Measurements from ENCODE around the gene NNAT. TPM values are rescaled to one million over a fixed set of nuclear protein-coding genes. Genes with fewer than 3 reads are reported as not detected.
"Not testable (repeated sequence)": the region's sequence is repeated elsewhere in the genome, so short reads cannot be mapped to it uniquely, and the experiment has no call there.

Gene NNAT
- total RNA-seq, result under 1 TPM; 0.50 to 0.91 TPM

GRCh38 chr20:37521061-37521771 lies at the start of gene NNAT:
NNAT (plus strand) TSS chr20:37521250; CDS start chr20:37521332, 82 bp downstream.
- DNase-seq, result no peak

GRCh38 chr20:37471741-37472235 lies 49.3 kb upstream of the NNAT start:
- CTCF ChIA-PET, result interaction anchor here (0.6 kb wide), 1 partner anchor 921 kb away, joined by 3 read pairs; no protein-coding TSS in a partner anchor
- intact Hi-C loops (cut with micrococcal nuclease), result no loop called here
- H3K4me3 Mint-ChIP-seq, result no peak overlapping the region

More at GRCh38 chr20:37521061-37521771, at the start of gene NNAT:
- Mint-ChIP-seq H3K4me1 (ENCODE audit: low read depth) (peaks cover 40% of the 10 kb centered on the region), H3K36me3 (ENCODE audit: low read depth) (peaks cover 9% of the 10 kb centered on the region), H3K9me3 (no peaks in the 10 kb centered on the region), H3K27ac (no peak within 1 kb of the TSS), H3K27me3 (ENCODE audit: low read depth) (no peaks in the 10 kb centered on the region), H3K4me3 (peak within 1 kb of the TSS; percentile 64)
- CTCF ChIA-PET, result no interaction called here
- intact Hi-C loops (cut with micrococcal nuclease), result no loop called here

GRCh38 chr20:37472435-37472834 lies 48.6 kb upstream of the NNAT start:
- H3K27me3 Mint-ChIP-seq (ENCODE audit: low read depth); CTCF ChIA-PET; H3K9me3 Mint-ChIP-seq; intact Hi-C loops (cut with micrococcal nuclease); H3K36me3 Mint-ChIP-seq (ENCODE audit: low read depth); H3K4me3 Mint-ChIP-seq; H3K27ac Mint-ChIP-seq; DNase-seq; H3K4me1 Mint-ChIP-seq (ENCODE audit: low read depth): not testable (repeated sequence)

More at GRCh38 chr20:37471741-37472235, 49.3 kb upstream of the NNAT start:
- H3K4me1 Mint-ChIP-seq (ENCODE audit: low read depth), result no peaks in the 10 kb centered on the region
- no peak for DNase-seq
- no peaks in the 10 kb centered on the region for H3K36me3 Mint-ChIP-seq (ENCODE audit: low read depth)
- no peak overlapping the region for H3K27ac Mint-ChIP-seq
- H3K9me3 Mint-ChIP-seq, result peaks cover 3% of the 10 kb centered on the region
- peaks cover 9% of the 10 kb centered on the region for H3K27me3 Mint-ChIP-seq (ENCODE audit: low read depth)

- H3K4me3 Mint-ChIP-seq, result no peak overlapping the region
- intact Hi-C loops (cut with micrococcal nuclease), result no loop called here
- DNase-seq, result no peak
- H3K4me1 Mint-ChIP-seq (ENCODE audit: low read depth), result no peaks in the 10 kb centered on the region
- H3K27me3 Mint-ChIP-seq (ENCODE audit: low read depth), result peaks cover 7% of the 10 kb centered on the region
- H3K27ac Mint-ChIP-seq, result no peak overlapping the region
- H3K9me3 Mint-ChIP-seq, result peaks cover 3% of the 10 kb centered on the region
- no peaks in the 10 kb centered on the region for H3K36me3 Mint-ChIP-seq (ENCODE audit: low read depth)
- CTCF ChIA-PET, result no interaction called here
Observed at GRCh38 chr20:37473249-37474000, 47.6 kb upstream of the NNAT start.

GRCh38 chr20:37474386-37474785 lies 46.7 kb upstream of the NNAT start:
- peaks cover 11% of the 10 kb centered on the region for H3K27me3 Mint-ChIP-seq (ENCODE audit: low read depth)
- H3K4me3 Mint-ChIP-seq, result no peak overlapping the region
- CTCF ChIA-PET, result no interaction called here
- DNase-seq, result no peak
- H3K9me3 Mint-ChIP-seq, result peaks cover 3% of the 10 kb centered on the region
- intact Hi-C loops (cut with micrococcal nuclease), result no loop called here
- no peaks in the 10 kb centered on the region for H3K36me3 Mint-ChIP-seq (ENCODE audit: low read depth)
- no peaks in the 10 kb centered on the region for H3K4me1 Mint-ChIP-seq (ENCODE audit: low read depth)
- H3K27ac Mint-ChIP-seq, result no peak overlapping the region

GRCh38 chr20:37475252-37475651 lies 45.8 kb upstream of the NNAT start:
- intact Hi-C loops (cut with micrococcal nuclease), result no loop called here
- Mint-ChIP-seq H3K4me1 (ENCODE audit: low read depth) (no peaks in the 10 kb centered on the region), H3K27ac (no peak overlapping the region), H3K36me3 (ENCODE audit: low read depth) (no peaks in the 10 kb centered on the region), H3K27me3 (ENCODE audit: low read depth) (peaks cover 11% of the 10 kb centered on the region), H3K4me3 (no peak overlapping the region), H3K9me3 (peaks cover 3% of the 10 kb centered on the region)
- no peak for DNase-seq
- CTCF ChIA-PET, result no interaction called here

GRCh38 chr20:37477041-37477440 lies 44.0 kb upstream of the NNAT start:
- H3K27ac Mint-ChIP-seq, result no peak overlapping the region
- no peak for DNase-seq
- CTCF ChIA-PET, result no interaction called here
- peaks cover 1% of the 10 kb centered on the region for H3K36me3 Mint-ChIP-seq (ENCODE audit: low read depth)
- H3K27me3 Mint-ChIP-seq (ENCODE audit: low read depth), result peaks cover 15% of the 10 kb centered on the region
- peaks cover 3% of the 10 kb centered on the region for H3K9me3 Mint-ChIP-seq
- H3K4me1 Mint-ChIP-seq (ENCODE audit: low read depth), result no peaks in the 10 kb centered on the region
- intact Hi-C loops (cut with micrococcal nuclease), result no loop called here
- H3K4me3 Mint-ChIP-seq, result no peak overlapping the region

GRCh38 chr20:37479266-37479665 lies 41.8 kb upstream of the NNAT start:
- no peak for DNase-seq
- intact Hi-C loops (cut with micrococcal nuclease), result no loop called here

GRCh38 chr20:37479925-37480691 lies 40.9 kb upstream of the NNAT start:
- intact Hi-C loops (cut with micrococcal nuclease), result no loop called here
- H3K36me3 Mint-ChIP-seq (ENCODE audit: low read depth), result peaks cover 1% of the 10 kb centered on the region
- peaks cover 3% of the 10 kb centered on the region for H3K9me3 Mint-ChIP-seq
- no peak overlapping the region for H3K27ac Mint-ChIP-seq
- peaks cover 17% of the 10 kb centered on the region for H3K27me3 Mint-ChIP-seq (ENCODE audit: low read depth)
- no peak overlapping the region for H3K4me3 Mint-ChIP-seq
- no peaks in the 10 kb centered on the region for H3K4me1 Mint-ChIP-seq (ENCODE audit: low read depth)
- CTCF ChIA-PET, result no interaction called here
- no peak for DNase-seq

More at GRCh38 chr20:37479266-37479665, 41.8 kb upstream of the NNAT start:
- CTCF ChIA-PET, result no interaction called here
- Mint-ChIP-seq H3K4me3 (no peak overlapping the region), H3K9me3 (peaks cover 3% of the 10 kb centered on the region), H3K4me1 (ENCODE audit: low read depth) (no peaks in the 10 kb centered on the region), H3K27me3 (ENCODE audit: low read depth) (peaks cover 15% of the 10 kb centered on the region), H3K27ac (no peak overlapping the region), H3K36me3 (ENCODE audit: low read depth) (peaks cover 1% of the 10 kb centered on the region)

- Mint-ChIP-seq H3K9me3 (no peaks in the 10 kb centered on the region), H3K36me3 (ENCODE audit: low read depth) (peaks cover 1% of the 10 kb centered on the region), H3K4me3 (no peak overlapping the region), H3K4me1 (ENCODE audit: low read depth) (no peaks in the 10 kb centered on the region), H3K27me3 (ENCODE audit: low read depth) (peaks cover 12% of the 10 kb centered on the region), H3K27ac (no peak overlapping the region)
- CTCF ChIA-PET, result interaction anchor here (0.5 kb wide), 1 partner anchor 213 kb away, joined by 3 read pairs; no protein-coding TSS in a partner anchor
- DNase-seq, result no peak
- intact Hi-C loops (cut with micrococcal nuclease), result no loop called here
Observed at GRCh38 chr20:37480919-37481318, 40.1 kb upstream of the NNAT start.

- Mint-ChIP-seq H3K36me3 (ENCODE audit: low read depth) (peaks cover 1% of the 10 kb centered on the region), H3K27ac (no peak overlapping the region), H3K9me3 (no peaks in the 10 kb centered on the region), H3K4me1 (ENCODE audit: low read depth) (no peaks in the 10 kb centered on the region), H3K4me3 (no peak overlapping the region), H3K27me3 (ENCODE audit: low read depth) (peaks cover 12% of the 10 kb centered on the region)
- no peak for DNase-seq
- intact Hi-C loops (cut with micrococcal nuclease), result no loop called here
- CTCF ChIA-PET, result no interaction called here
Observed at GRCh38 chr20:37481610-37482009, 39.4 kb upstream of the NNAT start.

GRCh38 chr20:37484331-37484730 lies 36.7 kb upstream of the NNAT start:
- Mint-ChIP-seq H3K4me3 (no peak overlapping the region), H3K9me3 (no peaks in the 10 kb centered on the region), H3K36me3 (ENCODE audit: low read depth) (peaks cover 1% of the 10 kb centered on the region), H3K27ac (no peak overlapping the region), H3K27me3 (ENCODE audit: low read depth) (peaks cover 10% of the 10 kb centered on the region), H3K4me1 (ENCODE audit: low read depth) (no peaks in the 10 kb centered on the region)
- DNase-seq, result no peak
- CTCF ChIA-PET, result no interaction called here
- intact Hi-C loops (cut with micrococcal nuclease), result no loop called here
